GM12865 (cell line): ENCODE measurements around the gene FRMPD2.

Experiments used
- DNase-seq: peaks from one replicate; pipeline ENCODE4 v3.0.0; 2010; ENCODE audit warnings: low read depth
- H3K4me3 ChIP-seq: 2 replicates; pipeline ENCODE4 v1.5.1; 2011; ENCODE audit warnings: mild to moderate bottlenecking, low read depth, low read length, control low read depth
- CTCF ChIP-seq: IDR thresholded peaks from 2 replicates; pipeline ENCODE4 v1.5.1; 2011; ENCODE audit warnings: low read length, control low read depth, low read depth, inconsistent platforms; ENCODE audit not compliant: insufficient read depth; ENCODE audit errors: missing control alignments

FRMPD2 gene

GRCh38 chr10:48274636-48275035 lies at the start of gene FRMPD2:
Gene FRMPD2 (minus strand): TSS chr10:48274696. CDS start chr10:48274567, 129 bp downstream.
- no peak for TF ChIP-seq CTCF
- DNase-seq = no peak
- no peak within 1 kb of the TSS for H3K4me3 ChIP-seq

- H3K4me3 ChIP-seq = no peak overlapping the region
- TF ChIP-seq CTCF = no peak
- DNase-seq = no peak
These were observed 47.5 kb upstream of the FRMPD2 start for GRCh38 chr10:48322017-48322416.

- no peak for DNase-seq
- no peak for TF ChIP-seq CTCF
- no peak overlapping the region for H3K4me3 ChIP-seq
These were observed 43.0 kb upstream of the FRMPD2 start for GRCh38 chr10:48317321-48317990.

- no peak for TF ChIP-seq CTCF
- no peak overlapping the region for H3K4me3 ChIP-seq
- no peak for DNase-seq
These were observed 41.7 kb upstream of the FRMPD2 start for GRCh38 chr10:48316236-48316635.

- TF ChIP-seq CTCF = no peak
- DNase-seq = no peak
- H3K4me3 ChIP-seq = no peak overlapping the region
These were observed 39.6 kb upstream of the FRMPD2 start for GRCh38 chr10:48314107-48314506.

- peak; percentile 23 for TF ChIP-seq CTCF
- no peak overlapping the region for H3K4me3 ChIP-seq
- peak; percentile 54 for DNase-seq
These were observed 35.3 kb upstream of the FRMPD2 start for GRCh38 chr10:48309711-48310226.

GRCh38 chr10:48307711-48308018 lies 33.2 kb upstream of the FRMPD2 start:
- DNase-seq = no peak
- H3K4me3 ChIP-seq = peak overlapping the region; percentile 92
- TF ChIP-seq CTCF = no peak
